NCI-H2029 (cell line): ENCODE results near the gene TP53TG5.

ENCODE experiments used
- DNase-seq: peaks from one replicate; lab custom pipeline; 2025; lab: John Stamatoyannopoulos, UW

Gene TP53TG5

DNA sequence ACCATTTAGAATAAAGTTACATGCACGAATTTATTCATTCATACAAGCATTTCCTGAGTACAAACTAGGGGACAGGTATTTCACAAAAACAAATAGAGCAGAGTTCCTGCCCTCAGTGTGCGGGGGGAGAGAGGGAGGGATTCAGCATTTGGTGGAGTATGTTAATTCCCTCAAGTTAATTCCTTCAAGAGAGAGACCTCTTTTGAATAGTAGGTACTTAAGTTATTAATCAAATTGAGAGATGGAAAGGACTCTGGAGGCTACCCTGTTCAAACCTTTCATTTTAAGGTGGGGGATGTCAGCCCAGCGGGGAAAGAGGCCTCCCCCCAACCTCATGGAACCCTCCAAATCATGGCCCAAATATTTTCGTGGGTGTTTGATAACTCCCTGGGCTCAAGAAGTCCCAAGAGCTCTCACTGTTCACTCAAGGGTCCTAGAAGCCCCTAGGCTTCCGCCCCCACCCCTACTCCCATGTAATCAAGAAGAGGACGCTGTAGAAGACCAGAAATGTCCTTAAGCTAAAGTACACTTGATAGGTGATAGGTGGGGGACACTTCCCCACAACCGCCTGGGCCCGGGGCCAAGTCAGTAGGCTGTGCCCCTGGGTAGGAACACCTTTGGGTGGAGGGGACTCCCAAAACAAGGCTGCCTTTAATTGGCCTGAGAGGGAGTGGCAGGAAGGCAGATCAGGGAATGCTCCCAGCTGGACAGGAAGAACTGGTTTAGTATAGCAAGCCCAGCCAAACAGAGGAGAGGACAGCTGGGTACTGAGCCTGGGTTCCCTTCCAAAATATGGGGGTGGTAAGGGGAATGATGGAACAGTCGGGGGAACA is 32.8 kb downstream of the TP53TG5 start:
- DNase-seq, result peak; percentile 54

DNA sequence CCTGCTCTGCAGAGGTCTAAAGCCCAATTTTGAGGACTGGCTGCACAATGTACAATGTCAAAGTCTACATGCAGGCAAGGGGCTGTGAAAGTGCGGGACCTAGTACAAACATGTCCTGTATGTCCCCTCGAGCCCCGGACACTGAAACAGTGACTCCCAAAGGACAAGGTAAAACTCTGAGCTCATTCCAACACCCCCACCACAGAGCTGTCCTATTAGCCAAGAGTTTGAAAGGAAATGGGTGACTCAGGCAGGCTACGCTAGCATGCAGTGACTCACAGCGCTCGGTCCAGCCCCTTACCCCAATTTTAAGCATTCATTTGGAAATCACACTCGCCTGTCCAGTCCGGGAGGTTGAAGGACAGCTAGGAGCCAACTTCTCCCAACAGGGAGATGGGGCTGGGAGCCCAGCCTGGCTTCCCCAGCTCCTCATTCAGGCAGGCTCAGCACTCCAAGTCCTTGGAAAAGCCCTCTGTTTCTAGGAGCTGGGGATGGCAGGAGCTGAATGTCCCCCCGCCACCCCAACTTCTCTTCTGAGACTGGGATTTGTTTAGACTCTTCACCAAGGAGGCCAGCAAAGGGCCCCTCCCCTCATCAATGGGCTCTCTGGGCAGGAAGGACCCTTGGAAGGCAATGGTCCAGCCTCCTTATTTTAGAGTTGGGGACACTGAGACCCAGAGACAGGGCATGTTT is 33.8 kb downstream of the TP53TG5 start:
- peak; percentile 28 for DNase-seq

DNA sequence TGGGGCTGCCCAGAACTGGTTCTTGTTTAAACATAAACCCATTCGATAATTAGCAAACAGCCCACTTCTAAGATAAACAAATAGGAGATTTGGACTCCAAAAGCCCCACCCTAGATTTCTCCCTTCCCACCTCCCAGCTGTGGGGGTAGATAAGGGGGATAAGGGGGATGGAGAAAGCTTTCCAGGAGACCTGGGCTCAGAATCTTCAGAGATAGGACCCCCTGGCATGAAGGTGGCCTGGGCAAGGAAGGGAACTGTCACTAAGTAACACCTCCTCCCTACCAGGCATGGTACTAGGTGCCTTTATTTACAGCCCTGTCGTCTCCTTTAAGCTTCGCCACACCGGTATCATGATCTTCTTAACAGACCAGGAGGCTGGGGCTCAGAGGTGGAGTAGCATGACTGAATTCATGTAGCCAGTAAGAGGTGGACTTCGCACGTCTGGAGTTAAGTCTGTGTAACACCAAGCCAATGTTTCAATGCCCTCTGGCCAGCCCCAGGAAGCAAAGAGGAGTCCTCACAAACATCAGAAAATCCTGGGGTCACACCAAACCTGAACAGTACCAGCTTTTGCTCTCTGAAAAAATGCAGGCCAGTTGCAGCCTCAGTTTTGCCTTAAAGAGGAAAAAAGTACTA is 34.5 kb downstream of the TP53TG5 start:
- DNase-seq, result peak; percentile 90

DNA sequence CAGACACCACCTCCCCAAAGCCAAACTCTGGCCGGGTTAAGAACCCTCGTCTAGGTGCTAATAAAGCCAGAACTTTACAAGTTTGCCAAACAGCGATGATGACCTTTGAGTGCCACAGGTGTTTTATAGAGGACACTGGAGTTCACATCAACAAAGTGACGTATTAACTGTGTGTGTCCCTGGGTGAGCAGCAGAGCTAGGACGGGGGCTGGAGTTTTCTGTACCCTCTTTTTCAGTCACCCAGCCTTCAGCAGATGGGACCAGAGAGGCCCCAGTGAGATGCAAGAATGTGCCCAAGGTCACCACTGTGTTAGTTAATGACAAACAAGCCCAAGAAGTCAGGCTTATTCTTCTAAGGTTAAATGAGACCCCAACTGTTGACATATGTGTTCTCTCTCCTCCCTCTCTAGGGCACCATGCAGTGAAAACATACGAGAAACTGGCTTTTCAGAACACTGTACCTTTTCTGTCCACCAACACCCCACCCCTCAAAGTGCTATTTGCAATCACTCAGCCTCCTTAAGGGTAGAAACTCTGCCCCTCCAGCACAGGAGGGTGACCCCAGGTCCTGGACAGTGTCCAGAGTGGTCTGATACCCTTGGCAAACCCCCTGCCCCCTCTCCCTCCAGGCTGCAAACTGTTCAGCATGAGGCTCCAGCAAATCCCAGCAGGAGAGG is 35.1 kb downstream of the TP53TG5 start:
- no peak for DNase-seq

DNA sequence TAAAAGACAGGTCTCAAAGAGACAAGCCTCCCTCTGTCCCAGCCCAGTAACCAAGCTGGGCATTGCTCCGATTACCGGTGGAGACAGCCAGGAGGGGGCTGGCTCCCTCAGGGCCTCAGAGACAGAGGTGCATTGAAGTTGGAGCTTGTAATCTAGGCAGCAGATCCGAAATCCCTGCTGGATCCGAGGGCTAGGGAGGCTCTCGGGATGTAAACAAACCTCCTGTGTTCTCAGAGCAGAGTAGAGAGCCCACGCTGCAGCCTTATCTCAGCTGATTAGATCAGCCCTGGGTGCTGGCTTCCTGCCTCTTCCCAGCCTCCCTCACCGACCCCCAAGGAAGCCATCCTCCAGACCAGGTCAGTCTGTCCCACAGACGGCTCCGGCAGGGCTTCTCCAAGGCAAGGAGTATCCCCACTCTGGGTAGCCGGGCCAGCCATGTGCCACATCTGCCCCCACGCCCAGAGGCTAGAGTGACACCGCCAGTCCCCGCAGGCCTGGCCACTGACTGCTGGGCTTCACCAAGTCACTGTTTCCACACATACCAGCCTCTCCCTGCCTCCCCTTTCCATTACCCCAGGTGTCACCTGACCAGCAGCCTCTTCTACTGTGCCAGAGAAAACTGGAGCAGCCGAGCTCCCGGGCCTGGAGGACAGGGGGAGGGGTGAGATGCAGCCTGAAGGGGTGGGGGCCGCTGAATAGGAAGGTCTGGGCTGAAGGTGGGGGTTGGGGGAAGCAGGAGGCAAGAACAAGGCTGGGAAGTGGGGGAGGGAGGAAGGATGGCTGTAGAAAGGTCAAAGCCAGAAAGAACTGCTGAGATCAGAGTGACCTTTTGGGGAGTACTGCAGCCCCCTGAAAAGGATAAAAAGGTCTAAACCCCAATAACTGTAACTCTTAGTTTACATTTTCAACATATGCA is 35.9 kb downstream of the TP53TG5 start:
- DNase-seq, result peak; percentile 89

DNA sequence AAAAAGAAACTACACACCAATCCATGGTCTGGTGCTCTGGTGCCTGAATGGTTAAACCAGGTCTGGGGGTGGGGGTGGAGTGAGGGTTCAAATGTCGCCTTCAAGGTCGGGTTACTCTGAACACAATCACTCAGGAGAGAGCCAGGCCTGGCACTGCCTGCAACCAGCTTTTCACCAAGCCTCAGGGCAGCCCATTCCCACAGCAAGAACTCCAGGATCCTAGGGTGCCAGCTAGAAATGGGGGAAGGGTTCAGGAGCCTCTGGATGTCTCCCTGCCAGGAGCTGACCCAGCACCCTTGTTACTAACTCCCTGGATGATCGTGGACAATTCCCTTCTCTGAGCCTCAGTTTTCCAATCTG is 36.6 kb downstream of the TP53TG5 start:
- DNase-seq, result peak; percentile 50

DNA sequence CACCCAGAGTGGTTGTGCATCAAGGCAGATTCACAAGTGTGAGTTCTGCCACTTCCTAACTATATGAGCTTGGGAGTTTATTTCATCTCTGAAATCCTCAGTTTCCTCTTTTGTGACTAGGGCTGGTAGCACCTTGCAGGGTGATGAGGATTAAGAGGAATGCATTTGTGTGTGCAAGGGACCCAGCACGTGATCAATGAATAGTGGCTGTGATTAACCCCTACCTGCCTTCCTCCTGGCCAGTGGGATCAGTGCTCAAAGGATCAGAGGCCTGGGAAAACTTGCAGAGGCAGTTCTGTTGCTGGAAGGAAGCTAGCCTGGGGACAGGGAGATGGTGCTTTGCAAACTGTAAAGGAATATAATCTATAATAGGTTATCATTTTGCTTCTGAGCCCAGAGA is 37.2 kb downstream of the TP53TG5 start:
- DNase-seq, result no peak

DNA sequence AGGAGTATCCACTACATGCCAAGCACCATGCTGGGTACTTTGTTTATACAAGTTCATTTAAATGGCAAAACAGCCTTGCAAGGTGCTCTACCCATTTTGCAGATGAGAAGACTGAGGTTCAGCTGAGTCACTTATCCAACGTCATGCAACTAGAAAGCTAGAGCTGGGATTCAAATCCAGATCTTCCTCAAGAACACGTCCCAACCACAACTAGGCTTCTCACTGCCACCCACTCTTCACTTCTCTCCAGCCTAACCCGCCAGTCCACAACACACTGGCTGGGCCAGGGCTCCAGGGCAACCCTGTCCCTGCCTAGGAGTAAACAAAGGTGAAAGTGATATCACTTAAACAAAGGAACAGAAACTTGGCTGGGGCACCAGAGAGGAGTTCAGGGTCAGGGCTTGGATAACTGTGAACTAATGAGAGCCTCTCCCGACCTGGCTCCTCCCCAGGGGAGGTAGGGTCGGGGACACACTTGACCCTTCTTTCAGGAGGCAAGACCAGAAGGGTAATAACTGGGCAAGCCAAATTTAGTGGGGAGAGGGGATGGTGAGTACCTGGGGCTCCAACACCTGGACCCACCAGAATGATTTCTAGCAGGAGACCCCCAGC is 37.8 kb downstream of the TP53TG5 start:
- DNase-seq, result peak; percentile 75

DNA sequence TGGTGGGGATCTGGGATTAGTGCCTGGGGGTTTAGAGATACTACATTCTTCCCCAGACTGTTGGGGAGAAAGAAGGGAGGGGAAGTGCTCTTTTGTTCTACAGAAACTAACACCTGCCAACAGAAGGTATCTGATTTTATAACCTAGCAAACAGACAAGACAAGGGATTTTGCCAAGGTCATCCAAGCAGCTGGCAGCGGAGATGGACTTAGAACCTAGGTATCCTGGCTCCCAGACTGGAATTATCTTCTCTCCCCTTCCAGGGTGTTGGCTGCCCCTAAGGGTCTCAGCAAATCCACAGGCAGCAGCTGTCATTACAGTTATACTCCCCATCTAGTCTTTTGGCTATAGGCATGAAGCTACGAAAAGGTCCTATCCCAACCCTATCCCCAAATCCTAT is 38.3 kb downstream of the TP53TG5 start:
- DNase-seq, result peak; percentile 43

DNA sequence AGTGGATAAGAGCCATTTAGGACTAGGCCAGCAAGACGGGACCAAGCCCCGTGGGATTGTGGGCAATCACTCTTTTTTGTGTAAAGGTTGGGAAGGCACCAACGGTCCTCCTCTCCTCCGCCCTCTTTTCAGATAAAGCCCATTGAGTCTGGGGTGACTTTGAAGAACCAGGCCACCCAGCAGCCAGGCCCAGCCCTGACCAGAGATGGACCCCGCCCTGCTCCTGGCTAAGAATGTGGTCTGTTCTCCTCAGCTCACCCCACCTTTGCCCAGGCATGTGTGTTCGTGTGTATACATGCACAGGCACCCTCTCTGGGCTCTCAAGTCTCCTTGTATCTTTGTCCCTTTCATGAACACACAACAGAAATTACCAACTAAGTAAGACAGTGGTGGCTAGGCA is 39.0 kb downstream of the TP53TG5 start:
- DNase-seq, result no peak

DNA sequence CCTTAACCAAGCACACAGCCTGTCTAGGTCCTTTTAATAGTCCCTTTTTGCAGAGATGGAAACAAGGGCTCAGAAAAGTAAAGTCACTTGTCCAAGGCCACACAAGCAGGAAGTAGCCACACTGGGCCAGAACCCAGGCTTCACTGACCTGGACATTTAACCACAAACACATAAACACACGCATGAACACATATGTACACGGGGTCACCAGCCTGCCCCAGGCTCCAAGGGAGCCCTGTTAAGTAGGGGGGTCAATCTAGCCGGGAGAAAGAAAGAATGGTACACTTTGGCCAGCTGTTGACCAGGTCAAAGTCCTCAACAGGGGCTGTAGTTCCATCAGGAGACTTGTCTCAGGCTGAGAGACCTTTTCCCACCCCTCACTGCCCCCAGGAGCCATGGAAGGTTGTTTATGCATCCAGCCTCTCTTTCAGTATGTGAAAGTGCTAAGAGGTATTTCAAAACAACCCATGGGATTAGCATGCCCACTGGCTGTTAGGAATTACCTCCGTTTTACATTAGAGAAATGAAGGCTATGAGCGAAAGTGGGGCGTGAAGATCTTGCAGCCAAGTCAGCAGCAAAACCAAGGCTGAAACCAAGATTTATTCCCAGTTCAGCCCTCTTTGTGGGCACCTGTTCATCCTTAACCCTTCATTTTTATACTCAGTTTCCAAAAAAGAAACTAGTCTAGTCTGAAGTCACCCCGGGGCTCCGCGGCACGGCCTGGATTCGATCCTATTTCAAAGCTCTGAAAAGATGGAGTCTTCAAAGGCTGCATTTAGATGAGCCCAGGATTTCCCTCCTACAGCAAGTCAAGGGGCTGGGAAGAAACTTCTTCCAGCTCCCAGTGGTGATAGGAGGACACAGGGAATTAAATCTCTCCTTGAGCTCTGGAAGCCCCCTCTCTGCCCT is 39.7 kb downstream of the TP53TG5 start:
- no peak for DNase-seq

DNA sequence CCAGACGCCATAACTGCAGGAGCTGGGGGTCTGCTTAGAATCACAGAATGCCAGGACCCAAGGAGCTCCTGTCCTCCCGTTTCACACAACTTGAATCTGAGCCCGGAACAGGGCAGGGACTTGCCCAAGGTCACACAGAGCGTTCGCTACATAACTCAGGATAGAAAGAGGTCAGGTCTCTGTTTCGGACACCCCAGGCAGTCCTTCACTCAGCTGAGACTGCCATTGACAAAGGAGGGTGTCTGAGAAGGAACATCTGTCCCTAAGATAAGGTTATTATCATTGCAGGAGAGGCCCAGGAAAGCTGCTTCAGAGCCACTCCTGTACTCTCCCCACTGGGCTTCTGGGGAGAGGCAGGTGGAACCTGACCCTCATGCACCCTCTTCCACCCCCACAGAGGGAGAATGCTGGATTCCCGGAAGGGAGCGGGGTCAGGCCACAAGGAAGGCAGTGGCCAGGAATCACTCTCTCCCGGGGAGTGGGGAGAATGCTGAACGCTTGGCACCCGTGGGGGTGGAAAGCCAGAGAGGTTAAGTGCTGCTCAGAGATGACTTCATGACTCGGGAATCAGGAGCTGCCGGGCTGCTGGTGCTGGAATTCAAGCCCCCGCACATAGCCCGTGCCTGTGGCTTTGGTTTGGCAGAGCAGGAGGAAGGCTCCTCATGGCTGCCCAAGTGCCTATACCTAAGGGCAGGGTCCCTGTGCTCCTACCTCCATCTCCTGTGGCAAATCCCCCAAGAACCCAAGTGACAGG is 40.6 kb downstream of the TP53TG5 start:
- DNase-seq, result no peak

DNA sequence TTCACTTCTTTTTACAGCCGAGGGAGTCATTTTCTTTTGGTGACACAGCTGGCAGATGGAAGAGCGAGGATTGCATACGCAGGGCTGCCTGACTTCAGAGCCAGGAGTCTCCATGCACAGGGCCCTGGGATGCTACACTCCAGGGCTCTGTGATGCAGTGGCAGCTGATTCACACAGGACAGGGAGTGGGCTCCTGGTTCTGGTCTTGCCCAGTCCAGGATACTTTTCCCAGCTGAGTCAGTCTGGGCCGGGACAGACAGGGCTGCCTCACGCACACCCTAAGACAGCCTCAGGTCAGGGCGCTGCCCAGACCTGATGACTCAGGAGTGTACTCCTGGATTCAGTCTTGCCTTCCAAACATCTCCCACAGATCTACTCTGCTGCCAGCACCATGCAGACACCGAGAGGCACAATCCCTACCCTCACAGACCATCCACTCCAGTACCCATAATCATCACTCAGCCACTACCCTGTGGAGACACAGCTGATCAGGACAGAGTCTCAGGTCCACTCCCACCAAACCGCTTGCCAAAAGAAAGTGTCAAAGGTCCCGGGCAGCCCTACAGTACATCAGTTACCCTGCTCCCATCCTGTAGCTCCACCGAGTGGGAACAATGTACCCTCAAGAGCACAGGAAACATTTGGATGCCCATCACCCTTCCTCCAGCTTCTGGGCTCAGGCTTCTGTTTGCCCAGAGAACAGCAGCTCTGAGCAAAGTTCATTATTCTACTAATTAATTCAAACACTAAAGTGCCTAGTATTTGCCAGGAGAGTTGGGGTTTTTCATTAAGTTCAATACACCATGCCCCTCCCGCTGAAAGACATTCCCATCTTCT is 41.4 kb downstream of the TP53TG5 start:
- DNase-seq, result no peak

DNA sequence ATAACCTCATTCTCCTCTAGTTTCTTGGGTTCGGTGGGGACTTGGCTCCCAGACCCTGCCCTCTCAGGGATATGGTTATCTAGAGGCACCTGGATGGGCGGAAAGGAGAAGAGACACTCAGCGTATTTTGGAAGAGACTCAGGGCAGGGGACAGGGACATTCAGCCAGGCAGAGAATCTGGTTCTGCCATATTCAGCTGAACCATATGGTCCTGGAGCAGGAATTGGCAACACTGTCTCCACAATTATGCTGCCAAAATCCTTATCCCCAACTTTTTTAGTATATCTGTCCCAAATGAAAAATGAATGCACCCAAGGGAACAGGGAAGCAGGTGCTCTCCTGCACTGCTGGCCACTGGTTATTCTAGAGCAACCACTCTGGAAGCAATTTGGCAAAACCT is 47.6 kb downstream of the TP53TG5 start:
- DNase-seq, result no peak

DNA sequence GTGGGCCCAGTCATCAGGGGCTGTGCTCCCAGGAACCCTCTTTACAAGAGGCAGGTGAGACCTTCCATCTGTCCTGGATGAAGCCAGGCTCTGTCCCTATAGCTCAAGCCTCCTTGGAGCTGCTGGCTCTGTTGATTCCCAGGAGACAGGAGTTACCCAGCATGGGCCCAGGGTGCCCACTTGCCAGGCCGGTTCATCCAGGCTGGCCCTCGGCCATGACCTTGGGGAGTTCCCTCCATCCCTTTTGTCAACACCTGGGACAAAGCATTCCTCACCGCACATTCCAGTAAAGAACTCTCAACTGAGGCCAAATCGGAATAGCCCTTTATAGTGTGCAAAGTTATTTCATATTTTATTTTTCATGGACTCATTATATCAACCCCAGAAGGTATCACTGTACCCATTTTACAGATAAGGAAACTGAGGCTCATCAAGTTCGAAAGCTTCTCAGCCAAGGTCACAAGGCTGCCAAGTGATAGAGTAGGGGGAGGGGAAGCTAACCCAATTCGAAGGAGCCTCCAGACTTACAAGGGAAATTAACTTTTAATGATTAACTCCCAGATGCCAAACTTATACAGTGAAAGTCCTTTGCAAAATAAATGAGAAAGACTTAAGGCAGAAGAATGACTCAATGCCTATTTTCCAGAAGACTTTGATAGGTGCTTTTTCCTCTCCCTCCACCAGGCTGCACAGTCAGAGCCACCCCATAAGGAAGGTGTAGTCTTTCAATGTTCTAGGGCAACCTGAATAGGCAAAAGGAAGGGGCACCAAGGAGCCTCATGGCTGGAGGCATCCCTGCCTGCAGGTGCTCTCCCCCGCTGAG is 48.4 kb downstream of the TP53TG5 start:
- DNase-seq, result no peak

DNA sequence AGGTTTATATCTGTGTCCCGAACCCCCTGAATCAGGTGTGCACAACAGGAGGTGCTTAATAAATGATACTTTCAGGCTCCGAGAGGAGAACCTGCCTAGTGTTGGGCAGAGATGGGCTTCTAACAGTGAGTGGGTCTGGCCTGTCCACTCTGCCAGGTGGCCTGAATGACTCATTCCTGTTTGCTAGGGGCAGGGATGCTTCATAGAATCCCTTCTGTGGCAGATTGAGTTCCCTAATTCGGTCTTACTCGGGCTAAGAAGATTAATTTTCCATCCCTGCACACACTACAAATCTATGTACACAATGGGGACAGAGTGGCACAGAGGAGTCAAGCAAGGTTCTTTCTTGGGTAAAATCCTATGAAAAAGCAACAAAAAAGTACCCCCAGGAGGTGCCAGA is 49.7 kb downstream of the TP53TG5 start:
- no peak for DNase-seq

DNA sequence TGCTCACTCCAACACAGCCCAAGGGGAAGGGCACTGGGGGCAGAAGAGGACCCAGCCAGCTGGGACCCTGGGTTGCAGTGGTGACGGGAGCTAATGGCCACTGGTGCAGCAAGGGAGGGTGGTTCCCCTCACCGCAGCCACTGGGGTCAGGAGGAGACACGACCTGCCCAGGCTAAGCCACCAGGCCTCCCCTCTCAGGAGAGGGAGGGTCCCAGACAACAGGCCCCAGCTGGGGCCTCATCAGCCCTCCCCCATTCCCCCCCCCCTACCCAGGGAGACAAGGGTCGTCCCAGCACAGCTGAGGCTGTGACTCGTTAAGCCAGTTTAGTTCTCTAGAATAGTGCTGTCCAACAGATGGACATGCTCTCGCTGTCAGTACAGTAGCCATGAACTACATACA is 52.8 kb downstream of the TP53TG5 start:
- no peak for DNase-seq
